Thoracic aorta (tissue), 2 donors: ENCODE data around the gene TOM1L1. TPM values are rescaled to one million over a fixed set of nuclear protein-coding genes. Genes with fewer than 3 reads are reported as not detected.

Experiments
- ATAC-seq: fragments of 150-250 bp; one replicate; pipeline ENCODE4 v1.8.0; 2017; ENCODE audit warnings: low read depth; ENCODE audit not compliant: insufficient number of reproducible peaks, low FRiP score
- DNase-seq: peaks from one replicate; pipeline ENCODE4 v3.0.0-alpha.2; 2020; ENCODE audit warnings: low spot score
- H3K27ac ChIP-seq, 2 donors: fragments of 200-600 bp; sonication (generic); 1 replicate in 1 of 2; 2 replicates in 1 of 2; pipeline ENCODE4 v1.5.1; 2016; ENCODE audit warnings: mild to moderate bottlenecking in 2 of 2, moderate library complexity in 2 of 2
- H3K27me3 ChIP-seq: fragments of 200-600 bp; sonication (generic); replicated peaks from 2 replicates; pipeline ENCODE4 v1.6.0; 2016; ENCODE audit warnings: mild to moderate bottlenecking; ENCODE audit not compliant: insufficient read depth
- H3K36me3 ChIP-seq: fragments of 200-600 bp; sonication (generic); one replicate; pipeline ENCODE4 v1.5.1; 2016
- H3K4me1 ChIP-seq, 2 donors: fragments of 200-600 bp; sonication (generic); 1 replicate in 1 of 2; 2 replicates in 1 of 2; pipeline versions ENCODE4 v1.5.1 to v1.6.0; 2016; ENCODE audit warnings: low read depth in 2 of 2, mild to moderate bottlenecking in 1 of 2; ENCODE audit not compliant: control insufficient read depth in 1 of 2
- H3K4me3 ChIP-seq: fragments of 200-600 bp; sonication (generic); 2 replicates; pipeline ENCODE4 v1.5.1; 2016; ENCODE audit warnings: mild to moderate bottlenecking
- H3K9me3 ChIP-seq: fragments of 200-600 bp; sonication (generic); 2 replicates; pipeline ENCODE4 v1.5.1; 2016
- total RNA-seq, 2 donors: library from RNA; depleted of rRNA; stranded (reverse); fragments of >200 nt; gene quantifications; one replicate each; pipeline versions ENCODE4 v1.1.0 to v1.2.3, GENCODE V29; 2016
- TF ChIP-seq, protein P1 (sequence below): fragments of 200-600 bp; sonication (generic); IDR thresholded peaks from one replicate; pipeline ENCODE4 v1.5.1; 2019; ENCODE audit warnings: antibody characterized with exemption

Gene TOM1L1
- total RNA-seq, 2 donors from 2014 or later, result 42.9 to 62.3 TPM

DNA sequence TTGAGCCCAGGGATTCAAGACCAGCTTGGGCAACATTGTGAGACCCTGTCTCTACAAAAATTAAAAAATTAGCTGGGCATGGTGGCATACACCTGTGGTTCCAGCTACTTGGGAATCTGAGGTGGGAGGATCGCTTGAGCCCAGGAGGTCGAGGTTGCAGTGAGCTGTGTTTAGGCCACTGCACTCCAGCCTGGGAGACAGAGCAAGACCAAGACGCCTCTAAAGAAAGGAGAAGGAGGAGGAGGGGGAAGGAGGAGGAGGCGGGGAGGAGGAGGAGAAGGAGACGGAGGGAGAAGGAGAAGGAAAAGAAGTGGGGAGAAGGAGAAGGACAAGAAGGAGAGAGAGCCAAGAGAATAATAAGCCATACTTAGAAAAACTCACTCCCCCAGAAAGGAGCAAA is 103.8 kb downstream of the TOM1L1 start:
- H3K27ac ChIP-seq, result no peak overlapping the region
- ATAC-seq, result no peak
- no peaks in the 10 kb centered on the region for H3K4me1 ChIP-seq
- no peaks in the 10 kb centered on the region for H3K9me3 ChIP-seq
- TF ChIP-seq, protein P1, sequence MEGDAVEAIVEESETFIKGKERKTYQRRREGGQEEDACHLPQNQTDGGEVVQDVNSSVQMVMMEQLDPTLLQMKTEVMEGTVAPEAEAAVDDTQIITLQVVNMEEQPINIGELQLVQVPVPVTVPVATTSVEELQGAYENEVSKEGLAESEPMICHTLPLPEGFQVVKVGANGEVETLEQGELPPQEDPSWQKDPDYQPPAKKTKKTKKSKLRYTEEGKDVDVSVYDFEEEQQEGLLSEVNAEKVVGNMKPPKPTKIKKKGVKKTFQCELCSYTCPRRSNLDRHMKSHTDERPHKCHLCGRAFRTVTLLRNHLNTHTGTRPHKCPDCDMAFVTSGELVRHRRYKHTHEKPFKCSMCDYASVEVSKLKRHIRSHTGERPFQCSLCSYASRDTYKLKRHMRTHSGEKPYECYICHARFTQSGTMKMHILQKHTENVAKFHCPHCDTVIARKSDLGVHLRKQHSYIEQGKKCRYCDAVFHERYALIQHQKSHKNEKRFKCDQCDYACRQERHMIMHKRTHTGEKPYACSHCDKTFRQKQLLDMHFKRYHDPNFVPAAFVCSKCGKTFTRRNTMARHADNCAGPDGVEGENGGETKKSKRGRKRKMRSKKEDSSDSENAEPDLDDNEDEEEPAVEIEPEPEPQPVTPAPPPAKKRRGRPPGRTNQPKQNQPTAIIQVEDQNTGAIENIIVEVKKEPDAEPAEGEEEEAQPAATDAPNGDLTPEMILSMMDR, result no peak
- H3K27me3 ChIP-seq, result no peaks in the 10 kb centered on the region
- peaks cover 6% of the 10 kb centered on the region for H3K36me3 ChIP-seq
- DNase-seq, result no peak
- H3K4me3 ChIP-seq, result no peak overlapping the region

DNA sequence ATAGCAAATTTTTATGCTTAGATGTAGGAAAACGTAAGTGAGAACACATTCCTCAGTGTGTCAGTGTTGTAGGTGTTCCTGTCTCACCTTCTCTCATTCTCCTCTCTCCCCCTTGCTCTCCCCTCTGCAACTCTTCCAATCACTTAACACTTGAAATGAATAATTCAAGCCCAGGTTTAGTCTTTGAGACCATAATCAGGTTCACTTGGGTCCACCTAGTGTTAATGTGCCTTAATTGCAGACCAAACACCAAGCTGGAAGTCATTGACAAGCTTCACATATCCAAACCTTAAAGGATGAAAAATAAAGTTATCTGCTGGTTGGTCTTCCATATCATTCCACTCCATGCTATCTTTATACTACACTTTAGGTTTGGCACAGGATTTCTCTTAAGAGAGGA is 104.9 kb downstream of the TOM1L1 start:
- Histone ChIP-seq H3K4me3 (no peak overlapping the region), H3K9me3 (no peaks in the 10 kb centered on the region), H3K27ac (no peak overlapping the region), H3K4me1 (no peaks in the 10 kb centered on the region), H3K27me3 (no peaks in the 10 kb centered on the region), H3K36me3 (peaks cover 6% of the 10 kb centered on the region)
- no peak for DNase-seq
- no peak for ATAC-seq
- TF ChIP-seq, protein P1, result peak; percentile 19

Other genes with a start within 250 kb of the TOM1L1 start
- 10 to 100 TPM; 52.6 to 61.7 TPM for gene COX11, start 67.8 kb downstream of the TOM1L1 start, total RNA-seq
- 10 to 100 TPM; 12.7 to 31.4 TPM for gene STXBP4, start 67.9 kb downstream of the TOM1L1 start, total RNA-seq